ENCODE measurements around the gene STEAP1B. TPM values are rescaled to one million over a fixed set of nuclear protein-coding genes. Genes with fewer than 3 reads are reported as not detected.
A peak's percentile ranks its signal among the peaks of the same experiment; 100 is the strongest.

The STEAP1B gene
- total RNA-seq, 2 experiments from 2014 or later = 0.69 to 2.1 TPM

- Histone ChIP-seq H2AFZ (ENCODE audit: low read length) (peak overlapping the region; percentile 62), H3K9me3 (ENCODE audit: low read length) (no peaks in the 10 kb centered on the region), H3K4me2 (ENCODE audit: low read length) (peak overlapping the region; percentile 61), H3K36me3 (ENCODE audit: insufficient read depth, low read length) (no peaks in the 10 kb centered on the region), H3K4me1 (ENCODE audit: insufficient read depth, low read length, poor library complexity, severe bottlenecking) (peaks cover 46% of the 10 kb centered on the region), H4K20me1 (ENCODE audit: insufficient read depth, low read length) (no peaks in the 10 kb centered on the region), H3K27ac (ENCODE audit: low read depth, low read length, poor library complexity, severe bottlenecking) (no peak overlapping the region), H3K79me2 (ENCODE audit: insufficient read depth, low read depth, low read length) (no peaks in the 10 kb centered on the region), H3K9me2 (ENCODE audit: insufficient read depth, low read length) (no peaks in the 10 kb centered on the region), H3K4me3 (ENCODE audit: low read depth, low read length, poor library complexity, severe bottlenecking) (no peak overlapping the region)
- no peak for TF ChIP-seq EZH2phosphoT487 (IDR thresholded peaks at IDR 0.05; ENCODE audit: borderline replicate concordance, low read depth, low read length)
- TF ChIP-seq, protein P1, sequence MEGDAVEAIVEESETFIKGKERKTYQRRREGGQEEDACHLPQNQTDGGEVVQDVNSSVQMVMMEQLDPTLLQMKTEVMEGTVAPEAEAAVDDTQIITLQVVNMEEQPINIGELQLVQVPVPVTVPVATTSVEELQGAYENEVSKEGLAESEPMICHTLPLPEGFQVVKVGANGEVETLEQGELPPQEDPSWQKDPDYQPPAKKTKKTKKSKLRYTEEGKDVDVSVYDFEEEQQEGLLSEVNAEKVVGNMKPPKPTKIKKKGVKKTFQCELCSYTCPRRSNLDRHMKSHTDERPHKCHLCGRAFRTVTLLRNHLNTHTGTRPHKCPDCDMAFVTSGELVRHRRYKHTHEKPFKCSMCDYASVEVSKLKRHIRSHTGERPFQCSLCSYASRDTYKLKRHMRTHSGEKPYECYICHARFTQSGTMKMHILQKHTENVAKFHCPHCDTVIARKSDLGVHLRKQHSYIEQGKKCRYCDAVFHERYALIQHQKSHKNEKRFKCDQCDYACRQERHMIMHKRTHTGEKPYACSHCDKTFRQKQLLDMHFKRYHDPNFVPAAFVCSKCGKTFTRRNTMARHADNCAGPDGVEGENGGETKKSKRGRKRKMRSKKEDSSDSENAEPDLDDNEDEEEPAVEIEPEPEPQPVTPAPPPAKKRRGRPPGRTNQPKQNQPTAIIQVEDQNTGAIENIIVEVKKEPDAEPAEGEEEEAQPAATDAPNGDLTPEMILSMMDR (conservative IDR thresholded peaks at IDR 0.05; ENCODE audit: low read length) = no peak
- no peak for DNase-seq (ENCODE audit: low spot score)
- ChIA-PET POLR2A (interaction anchor here (0.7 to 4.2 kb wide), 6 partner anchors 8 to 60 kb away, joined by 3 to 25 read pairs (median 4); no protein-coding TSS in a partner anchor), CTCF (ENCODE audit: unreplicated experiment) (no interaction called here)
- intact Hi-C loops (cut with micrococcal nuclease; ENCODE audit: unreplicated experiment) = no loop called here
- BruUV-seq (replicated peaks) = no TSS peak
Observed at GRCh38 chr7:22378199-22378980, 121.6 kb downstream of the STEAP1B start.

GRCh38 chr7:22377703-22378102 is 122.3 kb downstream of the STEAP1B start:
- no peak overlapping the region for H3K27ac ChIP-seq (ENCODE audit: low read depth, low read length, poor library complexity, severe bottlenecking)
- no peak for TF ChIP-seq EZH2phosphoT487 (IDR thresholded peaks at IDR 0.05; ENCODE audit: borderline replicate concordance, low read depth, low read length)
- TF ChIP-seq, protein P1 (conservative IDR thresholded peaks at IDR 0.05; ENCODE audit: low read length) = no peak
- no peaks in the 10 kb centered on the region for H3K79me2 ChIP-seq (ENCODE audit: insufficient read depth, low read depth, low read length)
- H3K36me3 ChIP-seq (ENCODE audit: insufficient read depth, low read length) = no peaks in the 10 kb centered on the region
- H3K9me2 ChIP-seq (ENCODE audit: insufficient read depth, low read length) = no peaks in the 10 kb centered on the region
- H3K4me3 ChIP-seq (ENCODE audit: low read depth, low read length, poor library complexity, severe bottlenecking) = peak overlapping the region; percentile 24
- intact Hi-C loops (cut with micrococcal nuclease; ENCODE audit: unreplicated experiment) = no loop called here
- H3K4me2 ChIP-seq (ENCODE audit: low read length) = peak overlapping the region; percentile 61
- no peaks in the 10 kb centered on the region for H3K9me3 ChIP-seq (ENCODE audit: low read length)
- peaks cover 52% of the 10 kb centered on the region for H3K4me1 ChIP-seq (ENCODE audit: insufficient read depth, low read length, poor library complexity, severe bottlenecking)
- ChIA-PET POLR2A (interaction anchor here (0.8 to 5.3 kb wide), 8 partner anchors 9 to 429 kb away, joined by 3 to 47 read pairs (median 4); no protein-coding TSS in a partner anchor), CTCF (ENCODE audit: unreplicated experiment) (no interaction called here)
- H4K20me1 ChIP-seq (ENCODE audit: insufficient read depth, low read length) = no peaks in the 10 kb centered on the region
- DNase-seq (ENCODE audit: low spot score) = no peak
- no TSS peak for BruUV-seq (replicated peaks)
- H2AFZ ChIP-seq (ENCODE audit: low read length) = peak overlapping the region; percentile 62
